ENCODE data around the gene CHCHD3. TPM values are rescaled to one million over a fixed set of nuclear protein-coding genes. Genes with fewer than 3 reads are reported as not detected.
A peak's percentile ranks its signal among the peaks of the same experiment; 100 is the strongest.

Gene CHCHD3
- total RNA-seq, 1 donor from 2014 or later: 71.0 TPM

- Mint-ChIP-seq H3K27ac (no peak overlapping the region), H3K27me3 (no peaks in the 10 kb centered on the region), H3K4me3 (no peak overlapping the region), H3K4me1 (ENCODE audit: unreplicated experiment) (peaks cover 18% of the 10 kb centered on the region), H3K9me3 (no peaks in the 10 kb centered on the region), H3K36me3 (peaks cover 16% of the 10 kb centered on the region)
- no peak for DNase-seq (ENCODE audit: extremely low spot score, unreplicated experiment)
- no peak for TF ChIP-seq CTCF (conservative IDR thresholded peaks at IDR 0.05)
Measured at GRCh38 chr7:133007961-133008360, 73.9 kb downstream of the CHCHD3 start.

- no peak overlapping the region for H3K4me3 Mint-ChIP-seq
- no peaks in the 10 kb centered on the region for H3K27me3 Mint-ChIP-seq
- H3K36me3 Mint-ChIP-seq: peaks cover 8% of the 10 kb centered on the region
- H3K4me1 Mint-ChIP-seq (ENCODE audit: unreplicated experiment): peaks cover 10% of the 10 kb centered on the region
- no peaks in the 10 kb centered on the region for H3K9me3 Mint-ChIP-seq
- DNase-seq (ENCODE audit: extremely low spot score, unreplicated experiment): no peak
- H3K27ac Mint-ChIP-seq: no peak overlapping the region
- no peak for TF ChIP-seq CTCF (conservative IDR thresholded peaks at IDR 0.05)
Measured at GRCh38 chr7:133003052-133003910, 78.6 kb downstream of the CHCHD3 start.

- Mint-ChIP-seq H3K4me3 (no peak overlapping the region), H3K9me3 (no peaks in the 10 kb centered on the region), H3K27ac (no peak overlapping the region), H3K36me3 (peaks cover 5% of the 10 kb centered on the region), H3K27me3 (no peaks in the 10 kb centered on the region), H3K4me1 (ENCODE audit: unreplicated experiment) (peaks cover 12% of the 10 kb centered on the region)
- no peak for DNase-seq (ENCODE audit: extremely low spot score, unreplicated experiment)
- no peak for TF ChIP-seq CTCF (conservative IDR thresholded peaks at IDR 0.05)
Measured at GRCh38 chr7:133001727-133002126, 80.2 kb downstream of the CHCHD3 start.

GRCh38 chr7:132999845-133000244 lies 82.0 kb downstream of the CHCHD3 start:
- DNase-seq (ENCODE audit: extremely low spot score, unreplicated experiment): no peak
- no peak overlapping the region for H3K27ac Mint-ChIP-seq
- H3K9me3 Mint-ChIP-seq: no peaks in the 10 kb centered on the region
- no peak for TF ChIP-seq CTCF (conservative IDR thresholded peaks at IDR 0.05)
- no peak overlapping the region for H3K4me3 Mint-ChIP-seq
- H3K27me3 Mint-ChIP-seq: no peaks in the 10 kb centered on the region
- H3K36me3 Mint-ChIP-seq: peaks cover 5% of the 10 kb centered on the region
- peaks cover 16% of the 10 kb centered on the region for H3K4me1 Mint-ChIP-seq (ENCODE audit: unreplicated experiment)

- Mint-ChIP-seq H3K4me1 (ENCODE audit: unreplicated experiment) (peaks cover 27% of the 10 kb centered on the region), H3K27me3 (no peaks in the 10 kb centered on the region), H3K4me3 (no peak overlapping the region), H3K36me3 (no peaks in the 10 kb centered on the region), H3K27ac (no peak overlapping the region), H3K9me3 (no peaks in the 10 kb centered on the region)
- TF ChIP-seq CTCF (conservative IDR thresholded peaks at IDR 0.05): peak; percentile 44
- no peak for DNase-seq (ENCODE audit: extremely low spot score, unreplicated experiment)
Measured at GRCh38 chr7:132998763-132999162, 83.1 kb downstream of the CHCHD3 start.
